H9 (cell line): Measurements from ENCODE around the gene DPP10. TPM values are rescaled to one million over a fixed set of nuclear protein-coding genes. Genes with fewer than 3 reads are reported as not detected.

Source experiments
- DNase-seq: peaks from one replicate; pipeline ENCODE4 v3.0.0-alpha.2; 2017
- H2AFZ ChIP-seq: one replicate; pipeline ENCODE4 v1.6.1; 2013; ENCODE audit warnings: mild to moderate bottlenecking, low read length, control low read depth, moderate library complexity
- H2AK5ac ChIP-seq: 2 replicates; pipeline ENCODE4 v1.6.1; 2013; ENCODE audit warnings: low read length, control low read depth, mixed read lengths; ENCODE audit not compliant: insufficient read length
- H2BK120ac ChIP-seq: one replicate; pipeline ENCODE4 v1.6.1; 2013; ENCODE audit warnings: low read depth, mild to moderate bottlenecking, low read length, control low read depth, inconsistent platforms; ENCODE audit not compliant: poor library complexity, severe bottlenecking
- H2BK12ac ChIP-seq: 2 replicates; pipeline ENCODE4 v1.6.1; 2013; ENCODE audit warnings: low read length, control low read depth, mixed read lengths, low read depth; ENCODE audit not compliant: insufficient read length
- H2BK15ac ChIP-seq: 2 replicates; pipeline ENCODE4 v1.6.1; 2013; ENCODE audit warnings: low read depth, low read length, control low read depth
- H2BK20ac ChIP-seq: one replicate; pipeline ENCODE4 v1.6.1; 2013; ENCODE audit warnings: low read depth, mild to moderate bottlenecking, low read length, control low read depth, inconsistent platforms; ENCODE audit not compliant: poor library complexity, severe bottlenecking
- H2BK5ac ChIP-seq: 2 replicates; pipeline ENCODE4 v1.6.1; 2013; ENCODE audit warnings: low read length, control low read depth, mixed read lengths; ENCODE audit not compliant: insufficient read length
- H3K14ac ChIP-seq: 2 replicates; pipeline ENCODE4 v1.6.1; 2013; ENCODE audit warnings: low read length, control low read depth; ENCODE audit not compliant: insufficient read depth
- H3K18ac ChIP-seq: 2 replicates; pipeline ENCODE4 v1.6.1; 2013; ENCODE audit warnings: low read depth, mild to moderate bottlenecking, mixed read lengths, low read length, control low read depth; ENCODE audit not compliant: insufficient read length
- H3K23ac ChIP-seq: 2 replicates; pipeline ENCODE4 v1.6.1; 2013; ENCODE audit warnings: low read length, control low read depth, mixed read lengths, low read depth; ENCODE audit not compliant: insufficient read length
- H3K23me2 ChIP-seq: 2 replicates; pipeline ENCODE4 v1.6.1; 2013; ENCODE audit warnings: low read depth, mild to moderate bottlenecking, mixed read lengths, low read length, control low read depth; ENCODE audit not compliant: insufficient read length, poor library complexity, severe bottlenecking
- H3K27ac ChIP-seq: 2 replicates; pipeline ENCODE4 v1.5.1; 2013; ENCODE audit warnings: low read length, control low read depth, mixed read lengths, low read depth; ENCODE audit not compliant: insufficient read length
- H3K27me3 ChIP-seq: 2 replicates; pipeline ENCODE4 v1.6.1; 2013; ENCODE audit warnings: low read length, control low read depth, inconsistent platforms; ENCODE audit not compliant: insufficient read depth
- H3K4ac ChIP-seq: 2 replicates; pipeline ENCODE4 v1.6.1; 2013; ENCODE audit warnings: low read depth, mild to moderate bottlenecking, control low read depth, inconsistent platforms, low read length, moderate library complexity
- H3K4me1 ChIP-seq: 2 replicates; pipeline ENCODE4 v1.6.1; 2013; ENCODE audit warnings: low read length, control low read depth, inconsistent platforms; ENCODE audit not compliant: insufficient read depth
- H3K4me2 ChIP-seq: 2 replicates; pipeline ENCODE4 v1.6.1; 2013; ENCODE audit warnings: low read length, control low read depth, mixed read lengths; ENCODE audit not compliant: insufficient read length, insufficient read depth
- H3K56ac ChIP-seq: 2 replicates; pipeline ENCODE4 v1.6.1; 2013; ENCODE audit warnings: low read depth, mild to moderate bottlenecking, mixed read lengths, low read length, control low read depth; ENCODE audit not compliant: insufficient read length
- H3K79me1 ChIP-seq: 2 replicates; pipeline ENCODE4 v1.6.1; 2013; ENCODE audit warnings: low read depth, mild to moderate bottlenecking, moderate library complexity, low read length, control low read depth, inconsistent platforms; ENCODE audit not compliant: insufficient read depth, poor library complexity, severe bottlenecking
- H3K79me2 ChIP-seq: 2 replicates; pipeline ENCODE4 v1.6.1; 2013; ENCODE audit warnings: low read length, control low read depth, inconsistent platforms; ENCODE audit not compliant: insufficient read depth
- H3K9ac ChIP-seq: 2 replicates; pipeline ENCODE4 v1.6.1; 2013; ENCODE audit warnings: low read length, control low read depth, mixed read lengths; ENCODE audit not compliant: insufficient read length; ENCODE audit errors: extremely low read depth
- H3K9me3 ChIP-seq: one replicate; pipeline ENCODE4 v1.6.1; 2013; ENCODE audit warnings: low read depth, low read length, inconsistent platforms; ENCODE audit not compliant: control insufficient read depth
- H3T11ph ChIP-seq: one replicate; pipeline ENCODE4 v1.6.1; 2013; ENCODE audit warnings: mild to moderate bottlenecking, low read length, control low read depth, inconsistent platforms
- H4K20me1 ChIP-seq: one replicate; pipeline ENCODE4 v1.6.1; 2013; ENCODE audit not compliant: control insufficient read depth, insufficient read length, insufficient read depth
- H4K5ac ChIP-seq: 2 replicates; pipeline ENCODE4 v1.6.1; 2013; ENCODE audit warnings: low read depth, mild to moderate bottlenecking, mixed read lengths, low read length, control low read depth; ENCODE audit not compliant: insufficient read length
- H4K8ac ChIP-seq: replicated peaks from 2 replicates; pipeline ENCODE4 v1.6.1; 2013; ENCODE audit warnings: low read length, control low read depth, mixed read lengths, low read depth; ENCODE audit not compliant: insufficient read length
- H4K91ac ChIP-seq: 2 replicates; pipeline ENCODE4 v1.6.1; 2013; ENCODE audit warnings: low read depth, mild to moderate bottlenecking, moderate library complexity, mixed read lengths, low read length, control low read depth; ENCODE audit not compliant: insufficient read length
- H3K27ac Mint-ChIP-seq, 3 experiments: 2 replicates in 2 of 3; 3 replicates in 1 of 3; pipeline ENCODE4 v1.8.0; 2020 to 2021; ENCODE audit warnings: mixed read lengths in 3 of 3, mild to moderate bottlenecking in 1 of 3, moderate library complexity in 1 of 3
- H3K27me3 Mint-ChIP-seq: 2 replicates; pipeline ENCODE4 v1.8.0; 2021; ENCODE audit warnings: low read depth, mild to moderate bottlenecking, moderate library complexity, mixed read lengths
- H3K36me3 Mint-ChIP-seq, 3 experiments: 2 replicates in 2 of 3; 3 replicates in 1 of 3; pipeline ENCODE4 v1.8.0; 2020 to 2021; ENCODE audit warnings: low read depth in 3 of 3, mixed read lengths in 3 of 3; ENCODE audit not compliant: insufficient read depth in 1 of 3
- H3K4me1 Mint-ChIP-seq, 2 experiments: 2 replicates each; pipeline ENCODE4 v1.8.0; 2020; ENCODE audit warnings: mixed read lengths in 2 of 2
- H3K4me3 Mint-ChIP-seq, 2 experiments: 2 replicates in 1 of 2; 3 replicates in 1 of 2; pipeline ENCODE4 v1.8.0; 2020 to 2021; ENCODE audit warnings: mild to moderate bottlenecking in 2 of 2, mixed read lengths in 2 of 2, moderate library complexity in 1 of 2
- H3K9me3 Mint-ChIP-seq, 2 experiments: 2 replicates in 1 of 2; 3 replicates in 1 of 2; pipeline ENCODE4 v1.8.0; 2020; ENCODE audit warnings: mild to moderate bottlenecking in 2 of 2, mixed read lengths in 2 of 2, moderate library complexity in 1 of 2
- WGBS: extraction: QIAGEN DNeasy Blood & Tissue Kit; methylation state at CpG from one replicate; pipeline ENCODE4 v1.1.7; 2013; ENCODE audit warnings: missing lambda C conversion rate, low lambda C conversion rate, mixed read lengths; ENCODE audit not compliant: insufficient read length; ENCODE audit errors: extremely low coverage; 5-methylcytosine and 5-hydroxymethylcytosine counted together
- total RNA-seq: library from RNA; stranded (reverse); gene quantifications from 2 replicates; pipeline ENCODE4 v1.2.1, GENCODE V29; 2021
- TF ChIP-seq, protein P1 (sequence below): fragments of 200-600 bp; sonication (generic); conservative IDR thresholded peaks from 3 replicates; pipeline ENCODE4 v1.8.0; 2021; ENCODE audit warnings: antibody characterized with exemption, mild to moderate bottlenecking

Gene DPP10
- total RNA-seq, 1 experiment from 2014 or later: 11.3 TPM

GRCh38 chr2:115746151-115746550 lies 1303.7 kb downstream of the DPP10 start:
- no peak overlapping the region for H2BK20ac ChIP-seq
- H3K9ac ChIP-seq: no peak overlapping the region
- H3K4ac ChIP-seq: no peak overlapping the region
- no peak for DNase-seq
- Mint-ChIP-seq H3K4me1 (peaks cover 2 to 3% of the 10 kb centered on the region in 2 experiments; a peak in 1 of 4 replicates), H3K27me3 (no peaks in the 10 kb centered on the region), H3K27ac (no peak overlapping the region), H3K4me3 (no peak overlapping the region), H3K36me3 (no peaks in the 10 kb centered on the region), H3K9me3 (no peaks in the 10 kb centered on the region)
- no CpG with 5 or more reads among the region's 1 CpG for WGBS
- no peak overlapping the region for H2AFZ ChIP-seq
- H3K79me2 ChIP-seq: no peaks in the 10 kb centered on the region
- no peak overlapping the region for H3T11ph ChIP-seq
- H3K27ac ChIP-seq: no peak overlapping the region
- H4K91ac ChIP-seq: no peak overlapping the region
- H2AK5ac ChIP-seq: no peak overlapping the region
- no peaks in the 10 kb centered on the region for H3K79me1 ChIP-seq
- H3K14ac ChIP-seq: no peak overlapping the region
- H4K20me1 ChIP-seq: no peaks in the 10 kb centered on the region
- no peak overlapping the region for H2BK12ac ChIP-seq
- H3K23me2 ChIP-seq: no peaks in the 10 kb centered on the region
- H2BK15ac ChIP-seq: no peak overlapping the region
- no peaks in the 10 kb centered on the region for H3K9me3 ChIP-seq
- no peak overlapping the region for H3K4me2 ChIP-seq
- no peak overlapping the region for H4K8ac ChIP-seq
- H3K4me1 ChIP-seq: no peaks in the 10 kb centered on the region
- H3K18ac ChIP-seq: no peak overlapping the region
- H2BK5ac ChIP-seq: no peak overlapping the region
- no peak overlapping the region for H2BK120ac ChIP-seq
- H3K23ac ChIP-seq: no peak overlapping the region
- no peaks in the 10 kb centered on the region for H3K27me3 ChIP-seq
- TF ChIP-seq, protein P1, sequence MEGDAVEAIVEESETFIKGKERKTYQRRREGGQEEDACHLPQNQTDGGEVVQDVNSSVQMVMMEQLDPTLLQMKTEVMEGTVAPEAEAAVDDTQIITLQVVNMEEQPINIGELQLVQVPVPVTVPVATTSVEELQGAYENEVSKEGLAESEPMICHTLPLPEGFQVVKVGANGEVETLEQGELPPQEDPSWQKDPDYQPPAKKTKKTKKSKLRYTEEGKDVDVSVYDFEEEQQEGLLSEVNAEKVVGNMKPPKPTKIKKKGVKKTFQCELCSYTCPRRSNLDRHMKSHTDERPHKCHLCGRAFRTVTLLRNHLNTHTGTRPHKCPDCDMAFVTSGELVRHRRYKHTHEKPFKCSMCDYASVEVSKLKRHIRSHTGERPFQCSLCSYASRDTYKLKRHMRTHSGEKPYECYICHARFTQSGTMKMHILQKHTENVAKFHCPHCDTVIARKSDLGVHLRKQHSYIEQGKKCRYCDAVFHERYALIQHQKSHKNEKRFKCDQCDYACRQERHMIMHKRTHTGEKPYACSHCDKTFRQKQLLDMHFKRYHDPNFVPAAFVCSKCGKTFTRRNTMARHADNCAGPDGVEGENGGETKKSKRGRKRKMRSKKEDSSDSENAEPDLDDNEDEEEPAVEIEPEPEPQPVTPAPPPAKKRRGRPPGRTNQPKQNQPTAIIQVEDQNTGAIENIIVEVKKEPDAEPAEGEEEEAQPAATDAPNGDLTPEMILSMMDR: no peak
- no peak overlapping the region for H3K56ac ChIP-seq
- H4K5ac ChIP-seq: no peak overlapping the region
